Caco-2 (cell line): ENCODE results near the gene ASMTL. TPM values are rescaled to one million over a fixed set of nuclear protein-coding genes. Genes with fewer than 3 reads are reported as not detected.

Experiments
- BruUV-seq: library from RNA; stranded (reverse); fragments of 400-500 nt; replicated peaks from 2 replicates; lab custom pipeline; 2021; lab: Mats Ljungman, UMichigan
- CTCF ChIA-PET: fragments of 300-600 bp; sonication (Branson Sonifier 250); formaldehyde crosslinking; loops from one replicate; lab custom pipeline; 2022; ENCODE audit warnings: antibody characterized with exemption; lab: Charles Lee
- POLR2A ChIA-PET: fragments of 300-600 bp; sonication (Branson Sonifier 250); formaldehyde crosslinking; loops from one replicate; lab custom pipeline; 2022; ENCODE audit warnings: antibody characterized with exemption; lab: Charles Lee
- DNase-seq, 2 experiments: peaks; one replicate each; pipeline versions ENCODE4 v3.0.0 to v3.0.0-alpha.2; 2020 to 2022
- H3K27me3 ChIP-seq: replicated peaks from 2 replicates; pipeline ENCODE4 v1.6.0; 2011; ENCODE audit warnings: low read length; ENCODE audit not compliant: control insufficient read depth, insufficient read depth
- H3K36me3 ChIP-seq: 2 replicates; pipeline ENCODE4 v1.5.1; 2011; ENCODE audit warnings: low read length; ENCODE audit not compliant: control insufficient read depth, insufficient read depth
- H3K4me1 ChIP-seq: fragments of 250-450 bp; sonication (Bioruptor Pico); 2 replicates; pipeline ENCODE4 v1.5.1; 2020; ENCODE audit warnings: mild to moderate bottlenecking
- H3K4me3 ChIP-seq: 2 replicates; pipeline ENCODE4 v1.5.1; 2011; ENCODE audit warnings: low read depth, mild to moderate bottlenecking, control low read depth, low read length
- H3K9me3 ChIP-seq: fragments of 250-450 bp; sonication (Bioruptor Pico); 2 replicates; pipeline ENCODE4 v1.5.1; 2020; ENCODE audit warnings: mild to moderate bottlenecking, moderate library complexity
- H3K27ac Mint-ChIP-seq: one replicate; pipeline ENCODE4 v1.8.0; 2022; ENCODE audit warnings: mixed read lengths; ENCODE audit not compliant: unreplicated experiment
- H3K27me3 Mint-ChIP-seq: one replicate; pipeline ENCODE4 v1.8.0; 2022; ENCODE audit warnings: mixed read lengths; ENCODE audit not compliant: insufficient read depth, unreplicated experiment
- H3K36me3 Mint-ChIP-seq: one replicate; pipeline ENCODE4 v1.8.0; 2022; ENCODE audit warnings: mild to moderate bottlenecking, mixed read lengths; ENCODE audit not compliant: insufficient read depth, unreplicated experiment
- H3K4me1 Mint-ChIP-seq: one replicate; pipeline ENCODE4 v1.8.0; 2022; ENCODE audit warnings: low read depth, mixed read lengths; ENCODE audit not compliant: unreplicated experiment
- H3K4me3 Mint-ChIP-seq: one replicate; pipeline ENCODE4 v1.8.0; 2022; ENCODE audit warnings: mild to moderate bottlenecking, moderate library complexity, mixed read lengths; ENCODE audit not compliant: unreplicated experiment
- H3K9me3 Mint-ChIP-seq: one replicate; pipeline ENCODE4 v1.8.0; 2022; ENCODE audit warnings: mixed read lengths; ENCODE audit not compliant: unreplicated experiment
- intact Hi-C: fragments of 100-400 bp; cut with micrococcal nuclease; formaldehyde crosslinking; loops from one replicate; pipeline ENCODE4 v1.10.0; 2022; ENCODE audit not compliant: unreplicated experiment
- total RNA-seq: library from RNA; stranded (reverse); gene quantifications from 2 replicates; pipeline ENCODE4 v1.2.3, GENCODE V29; 2022
- TF ChIP-seq, protein P1 (sequence below), 2 experiments: fragments of 200-600 bp in 1 of 2; IDR thresholded peaks; 1 replicate in 1 of 2; 2 replicates in 1 of 2; pipeline versions ENCODE4 v1.5.1 to v1.8.0; 2011 to 2022; ENCODE audit warnings: antibody characterized with exemption in 1 of 2, control low read depth in 1 of 2, inconsistent platforms in 1 of 2, low read depth in 1 of 2, low read length in 1 of 2, mild to moderate bottlenecking in 1 of 2, moderate library complexity in 1 of 2; ENCODE audit not compliant: insufficient read depth in 1 of 2, severe bottlenecking in 1 of 2, unreplicated experiment in 1 of 2

Gene ASMTL
- total RNA-seq, 1 experiment from 2014 or later: 17.4 TPM

DNA sequence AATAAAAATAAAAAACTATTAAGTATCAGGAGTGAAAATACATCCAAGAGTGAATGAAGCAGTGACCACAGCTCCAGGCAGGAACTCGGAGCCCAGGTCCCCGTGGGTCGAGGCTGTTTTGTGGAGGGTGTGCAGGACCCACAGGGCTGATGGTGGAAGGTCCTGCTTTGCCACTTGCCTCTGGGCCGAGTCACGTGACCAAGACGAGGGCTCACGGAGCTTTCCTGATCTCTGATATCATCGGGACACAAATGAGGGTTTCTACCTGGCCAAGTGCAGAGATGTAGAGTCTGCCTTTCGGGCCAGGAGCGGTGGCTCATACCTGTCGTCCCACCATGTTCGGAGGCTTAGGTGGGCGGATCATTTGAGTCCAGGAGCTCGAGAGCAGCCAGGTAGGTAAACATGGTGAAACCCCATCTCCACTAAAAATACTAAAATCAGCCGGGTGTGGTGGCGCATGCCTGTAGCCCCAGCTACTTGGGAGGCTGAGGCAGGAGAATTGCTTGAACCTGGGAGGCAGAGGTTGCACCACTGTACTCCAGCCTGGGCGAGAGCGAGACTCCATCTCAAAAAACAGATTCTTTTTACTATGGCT is 68.0 kb downstream of the ASMTL start:
- H3K27ac Mint-ChIP-seq: peak overlapping the region; percentile 45
- no TSS peak for BruUV-seq
- H3K4me1 Mint-ChIP-seq: no peaks in the 10 kb centered on the region
- H3K9me3 Mint-ChIP-seq: no peaks in the 10 kb centered on the region
- Histone ChIP-seq H3K4me3 (no peak overlapping the region), H3K36me3 (peaks cover 13% of the 10 kb centered on the region), H3K9me3 (no peaks in the 10 kb centered on the region), H3K27me3 (no peaks in the 10 kb centered on the region), H3K4me1 (no peaks in the 10 kb centered on the region)
- DNase-seq: peak in 1 of 2 experiments; percentile 38
- TF ChIP-seq, protein P1, sequence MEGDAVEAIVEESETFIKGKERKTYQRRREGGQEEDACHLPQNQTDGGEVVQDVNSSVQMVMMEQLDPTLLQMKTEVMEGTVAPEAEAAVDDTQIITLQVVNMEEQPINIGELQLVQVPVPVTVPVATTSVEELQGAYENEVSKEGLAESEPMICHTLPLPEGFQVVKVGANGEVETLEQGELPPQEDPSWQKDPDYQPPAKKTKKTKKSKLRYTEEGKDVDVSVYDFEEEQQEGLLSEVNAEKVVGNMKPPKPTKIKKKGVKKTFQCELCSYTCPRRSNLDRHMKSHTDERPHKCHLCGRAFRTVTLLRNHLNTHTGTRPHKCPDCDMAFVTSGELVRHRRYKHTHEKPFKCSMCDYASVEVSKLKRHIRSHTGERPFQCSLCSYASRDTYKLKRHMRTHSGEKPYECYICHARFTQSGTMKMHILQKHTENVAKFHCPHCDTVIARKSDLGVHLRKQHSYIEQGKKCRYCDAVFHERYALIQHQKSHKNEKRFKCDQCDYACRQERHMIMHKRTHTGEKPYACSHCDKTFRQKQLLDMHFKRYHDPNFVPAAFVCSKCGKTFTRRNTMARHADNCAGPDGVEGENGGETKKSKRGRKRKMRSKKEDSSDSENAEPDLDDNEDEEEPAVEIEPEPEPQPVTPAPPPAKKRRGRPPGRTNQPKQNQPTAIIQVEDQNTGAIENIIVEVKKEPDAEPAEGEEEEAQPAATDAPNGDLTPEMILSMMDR (IDR thresholded peaks at IDR 0.05; ENCODE audit: insufficient read depth in 1 of 2, low read depth in 1 of 2, low read length in 1 of 2, severe bottlenecking in 1 of 2, unreplicated experiment in 1 of 2): no peak
- no peak overlapping the region for H3K4me3 Mint-ChIP-seq
- H3K36me3 Mint-ChIP-seq: peaks cover 96% of the 10 kb centered on the region
- POLR2A ChIA-PET: no interaction called here
- CTCF ChIA-PET: no interaction called here
- no peaks in the 10 kb centered on the region for H3K27me3 Mint-ChIP-seq
- intact Hi-C loops: no loop called here

DNA sequence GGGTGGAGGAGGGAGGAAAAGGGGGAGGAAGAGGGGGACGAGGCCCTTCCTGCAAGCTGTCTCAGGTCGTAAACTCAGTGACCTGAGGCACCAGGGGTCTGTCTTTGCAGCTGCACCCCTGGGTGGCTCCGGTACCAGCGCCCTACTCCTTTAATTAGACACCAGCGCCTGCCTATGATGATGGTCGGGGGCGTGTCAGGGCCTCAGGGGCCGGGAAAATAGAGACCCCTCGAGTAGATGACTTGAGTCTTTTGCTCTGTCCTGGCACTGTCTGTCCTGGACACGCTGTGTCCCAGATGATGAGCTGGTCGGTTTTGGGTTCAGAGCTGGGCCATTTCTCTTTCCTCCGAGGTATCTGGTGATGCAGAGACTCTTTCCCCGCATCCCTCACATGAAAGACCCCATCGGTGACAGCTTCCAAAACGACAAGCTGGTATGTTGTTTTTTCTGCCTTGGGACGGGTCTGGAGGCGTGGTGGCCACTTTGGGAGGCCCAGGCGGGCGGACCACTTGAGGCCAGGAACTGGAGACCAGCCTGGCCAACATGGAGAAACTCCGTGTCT is 72.0 kb downstream of the ASMTL start:
- peak overlapping the region; percentile 11 for H3K4me3 Mint-ChIP-seq
- no peaks in the 10 kb centered on the region for H3K9me3 Mint-ChIP-seq
- H3K27me3 ChIP-seq: no peaks in the 10 kb centered on the region
- H3K4me1 ChIP-seq: no peaks in the 10 kb centered on the region
- no peaks in the 10 kb centered on the region for H3K27me3 Mint-ChIP-seq
- H3K4me3 ChIP-seq: no peak overlapping the region
- intact Hi-C loops: no loop called here
- POLR2A ChIA-PET: no interaction called here
- DNase-seq: peak in 1 of 2 experiments; percentile 53
- H3K9me3 ChIP-seq: no peaks in the 10 kb centered on the region
- H3K36me3 ChIP-seq: 0 out of 2 replicates have a peak, but pooled peaks cover 3% of the 10 kb centered on the region
- peaks cover 79% of the 10 kb centered on the region for H3K36me3 Mint-ChIP-seq
- CTCF ChIA-PET: no interaction called here
- H3K4me1 Mint-ChIP-seq: no peaks in the 10 kb centered on the region
- no TSS peak for BruUV-seq
- H3K27ac Mint-ChIP-seq: peak overlapping the region; percentile 83
- TF ChIP-seq, protein P1 (IDR thresholded peaks at IDR 0.05; ENCODE audit: insufficient read depth in 1 of 2, low read depth in 1 of 2, low read length in 1 of 2, severe bottlenecking in 1 of 2, unreplicated experiment in 1 of 2): no peak

DNA sequence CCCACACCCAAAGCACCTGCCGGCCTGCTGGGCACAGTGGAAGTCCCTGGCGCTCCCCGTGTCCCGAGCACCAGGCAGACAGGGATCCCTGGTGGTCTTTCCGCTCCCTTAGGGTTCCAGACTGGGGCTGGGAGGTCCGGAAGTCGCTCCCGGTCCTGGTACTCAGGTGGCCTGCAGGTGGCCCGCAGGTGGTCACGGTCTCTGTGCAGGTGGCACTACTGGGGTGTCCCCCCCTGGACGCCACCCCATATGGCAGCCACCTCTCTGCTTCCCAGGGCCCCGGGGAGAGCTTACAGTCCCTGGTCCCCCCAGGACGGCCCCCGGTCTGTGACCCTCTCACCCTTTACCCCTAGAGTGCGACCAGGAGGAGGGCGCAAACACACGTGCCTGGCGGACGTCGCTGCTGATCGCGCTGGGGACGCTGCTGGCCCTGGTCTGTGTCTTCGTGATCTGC is 74.4 kb downstream of the ASMTL start:
- H3K4me3 ChIP-seq: no peak overlapping the region
- H3K27me3 ChIP-seq: no peaks in the 10 kb centered on the region
- no peak overlapping the region for H3K4me3 Mint-ChIP-seq
- peaks cover 56% of the 10 kb centered on the region for H3K36me3 Mint-ChIP-seq
- ChIA-PET POLR2A (no interaction called here), CTCF (no interaction called here)
- no TSS peak for BruUV-seq
- peak in 1 of 2 experiments; percentile 36 for DNase-seq
- H3K27me3 Mint-ChIP-seq: no peaks in the 10 kb centered on the region
- intact Hi-C loops: no loop called here
- H3K9me3 ChIP-seq: no peaks in the 10 kb centered on the region
- no peaks in the 10 kb centered on the region for H3K4me1 Mint-ChIP-seq
- no peaks in the 10 kb centered on the region for H3K4me1 ChIP-seq
- H3K36me3 ChIP-seq: no peaks in the 10 kb centered on the region
- H3K27ac Mint-ChIP-seq: peak overlapping the region; percentile 33
- TF ChIP-seq, protein P1 (IDR thresholded peaks at IDR 0.05; ENCODE audit: insufficient read depth in 1 of 2, low read depth in 1 of 2, low read length in 1 of 2, severe bottlenecking in 1 of 2, unreplicated experiment in 1 of 2): no peak
- no peaks in the 10 kb centered on the region for H3K9me3 Mint-ChIP-seq
